HG02884 (cell line): ENCODE measurements around the gene DENND1B.
A peak's percentile ranks its signal among the peaks of the same experiment; 100 is the strongest.

Experiments used
- ATAC-seq: cut with Tn5 transposase; IDR thresholded peaks from one replicate; pipeline ENCODE4 v1.9.1; 2021; ENCODE audit warnings: mild to moderate bottlenecking, moderate library complexity; ENCODE audit not compliant: unreplicated experiment

Gene DENND1B, protein sequence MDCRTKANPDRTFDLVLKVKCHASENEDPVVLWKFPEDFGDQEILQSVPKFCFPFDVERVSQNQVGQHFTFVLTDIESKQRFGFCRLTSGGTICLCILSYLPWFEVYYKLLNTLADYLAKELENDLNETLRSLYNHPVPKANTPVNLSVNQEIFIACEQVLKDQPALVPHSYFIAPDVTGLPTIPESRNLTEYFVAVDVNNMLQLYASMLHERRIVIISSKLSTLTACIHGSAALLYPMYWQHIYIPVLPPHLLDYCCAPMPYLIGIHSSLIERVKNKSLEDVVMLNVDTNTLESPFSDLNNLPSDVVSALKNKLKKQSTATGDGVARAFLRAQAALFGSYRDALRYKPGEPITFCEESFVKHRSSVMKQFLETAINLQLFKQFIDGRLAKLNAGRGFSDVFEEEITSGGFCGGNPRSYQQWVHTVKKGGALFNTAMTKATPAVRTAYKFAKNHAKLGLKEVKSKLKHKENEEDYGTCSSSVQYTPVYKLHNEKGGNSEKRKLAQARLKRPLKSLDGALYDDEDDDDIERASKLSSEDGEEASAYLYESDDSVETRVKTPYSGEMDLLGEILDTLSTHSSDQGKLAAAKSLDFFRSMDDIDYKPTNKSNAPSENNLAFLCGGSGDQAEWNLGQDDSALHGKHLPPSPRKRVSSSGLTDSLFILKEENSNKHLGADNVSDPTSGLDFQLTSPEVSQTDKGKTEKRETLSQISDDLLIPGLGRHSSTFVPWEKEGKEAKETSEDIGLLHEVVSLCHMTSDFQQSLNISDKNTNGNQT

DNA sequence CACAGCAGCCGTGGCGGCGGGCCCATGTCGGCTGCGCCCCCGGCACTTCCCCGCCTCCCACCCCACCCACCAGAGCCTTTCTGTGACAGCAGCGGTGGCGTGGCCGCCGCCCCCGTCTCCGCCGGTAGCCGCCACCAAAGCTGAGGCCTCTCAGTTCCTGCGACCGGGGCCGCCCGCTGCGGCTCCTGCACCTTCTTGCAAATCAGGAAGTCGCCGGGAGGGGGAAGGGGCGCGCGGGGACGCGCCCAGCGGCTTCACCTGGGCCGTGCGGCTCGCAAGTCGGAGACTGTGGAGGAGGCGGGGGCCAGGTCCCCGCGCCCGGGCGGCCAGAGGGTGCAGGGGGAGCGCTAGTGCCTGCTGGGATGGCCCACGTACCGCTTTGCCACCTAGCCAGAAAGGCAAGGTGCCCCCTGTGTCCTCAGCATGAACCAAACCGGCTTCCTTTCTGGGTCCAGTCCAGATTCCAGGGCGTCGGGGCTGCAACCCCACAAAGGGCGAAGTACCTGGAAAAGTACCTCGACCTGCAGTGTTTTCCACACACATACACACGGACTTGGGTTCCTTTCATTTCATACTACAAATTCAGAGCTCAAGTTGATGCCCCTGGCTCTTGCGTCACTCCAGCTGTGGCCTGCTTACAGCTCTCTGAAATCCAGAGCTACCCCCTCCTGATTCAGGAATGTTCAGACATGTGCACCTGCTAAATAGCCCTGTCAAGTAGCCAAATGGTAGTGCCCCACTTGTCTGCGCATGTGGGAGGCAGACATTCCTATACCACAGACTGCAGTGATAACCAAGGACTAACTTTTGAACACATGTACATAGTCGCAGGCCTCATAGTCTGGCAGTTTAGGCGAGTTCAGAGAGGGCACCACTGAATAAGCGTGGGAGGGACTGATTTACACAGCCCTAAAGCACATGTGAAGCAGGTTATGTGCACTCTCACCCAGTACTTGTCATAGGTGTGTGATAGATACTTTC lies at the start of gene DENND1B:
TSS of gene DENND1B (minus strand) at position 199 of the 981 bp plus-strand sequence. CDS start 325 bp downstream, outside the sequence.
- peak; percentile 53 for ATAC-seq

DNA sequence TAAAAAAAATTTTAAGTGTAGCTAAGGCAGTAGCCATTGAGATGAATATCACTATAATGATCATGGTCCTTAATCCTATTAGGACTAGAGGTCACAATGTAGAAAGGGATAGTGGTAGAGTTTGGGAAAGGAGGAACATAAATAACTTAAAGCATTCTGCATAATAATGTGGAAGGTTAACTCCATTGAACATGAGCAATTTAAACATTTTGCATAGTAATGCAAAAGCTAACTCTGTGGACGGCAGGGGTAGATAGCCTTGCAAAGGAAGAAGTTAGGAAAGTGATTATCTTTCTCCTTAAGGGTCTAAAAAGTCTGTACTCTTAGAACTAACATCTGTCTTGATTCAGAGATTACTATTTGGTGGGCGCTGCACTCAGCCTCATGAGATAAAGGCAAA lies 39.0 kb upstream of the DENND1B start:
- ATAC-seq: no peak

DNA sequence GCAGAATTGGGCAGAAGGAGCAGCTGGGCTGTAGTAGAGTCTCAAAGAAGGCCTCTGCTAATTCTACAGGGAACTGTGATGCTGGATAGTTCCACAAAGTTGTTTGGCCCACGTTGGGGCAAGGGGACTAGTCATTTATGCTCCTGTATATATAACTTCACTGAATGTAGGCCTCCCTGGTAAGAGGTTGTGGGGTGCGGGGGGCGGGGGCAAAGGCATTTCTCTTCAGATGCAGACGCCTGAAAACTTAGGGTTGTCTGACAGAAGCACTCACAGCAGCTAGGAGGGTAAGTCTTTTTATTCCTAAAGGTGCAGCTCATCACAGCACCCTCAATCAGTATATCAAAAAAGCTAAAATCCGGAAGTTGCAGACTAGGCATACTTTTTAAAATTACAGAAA lies 38.5 kb upstream of the DENND1B start:
- no peak for ATAC-seq

DNA sequence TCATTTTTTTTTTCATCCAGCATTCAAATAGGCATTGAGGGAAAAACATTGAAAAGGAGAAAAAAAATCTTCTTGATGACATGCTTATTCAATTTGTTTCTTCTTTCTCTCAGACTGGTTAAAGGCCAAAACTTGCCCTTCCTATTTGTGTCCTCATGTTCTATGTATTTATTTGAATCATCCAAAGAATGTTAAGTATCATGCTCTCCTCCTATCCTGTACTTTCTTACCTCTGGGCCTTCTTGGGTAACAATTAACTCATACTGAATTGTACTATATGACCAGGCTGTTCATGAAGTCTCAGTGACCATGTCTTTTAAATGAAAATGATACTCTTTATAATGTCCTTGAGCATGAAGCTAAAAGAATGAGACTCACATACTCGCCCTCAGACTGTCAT lies 36.5 kb upstream of the DENND1B start:
- ATAC-seq: no peak

DNA sequence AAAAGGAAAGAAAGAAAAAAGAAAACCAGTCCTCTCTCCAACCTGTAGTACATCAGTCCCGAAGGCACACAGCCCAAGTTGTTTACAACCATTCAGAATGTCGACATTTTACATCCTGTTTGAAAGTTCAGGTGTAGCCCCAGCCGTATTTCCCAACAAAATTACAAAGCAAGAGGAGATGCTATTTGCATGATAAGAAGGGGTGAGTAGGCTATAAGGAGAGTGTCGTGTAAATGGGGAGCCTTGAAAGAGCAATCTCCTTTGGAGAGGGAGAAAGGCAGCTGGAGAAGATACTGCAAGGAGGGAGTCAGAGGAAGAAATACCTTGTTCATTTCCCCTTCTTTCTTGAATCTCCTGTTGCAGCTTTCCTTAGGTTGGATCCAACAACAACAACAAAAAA lies 35.5 kb upstream of the DENND1B start:
- ATAC-seq: no peak

DNA sequence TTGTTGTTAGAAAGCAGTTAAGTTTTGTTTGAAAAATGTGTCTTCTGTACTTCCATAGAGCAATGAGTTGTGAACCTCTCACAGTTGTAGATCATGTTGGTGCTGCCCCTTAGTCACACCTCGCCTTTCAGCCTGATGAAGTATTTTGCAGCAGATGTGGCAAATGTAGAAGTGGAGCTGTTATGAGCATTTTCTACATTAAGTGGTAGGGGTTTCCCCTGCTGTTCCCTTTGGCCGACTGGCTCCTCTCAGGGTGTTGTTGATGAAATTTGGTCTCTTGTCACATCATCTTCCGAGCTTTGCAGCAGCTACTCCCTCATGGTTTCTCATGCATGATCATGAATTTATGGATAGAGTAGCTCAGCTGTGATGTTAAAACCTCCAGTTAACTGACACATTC lies 33.6 kb upstream of the DENND1B start:
- ATAC-seq: no peak

DNA sequence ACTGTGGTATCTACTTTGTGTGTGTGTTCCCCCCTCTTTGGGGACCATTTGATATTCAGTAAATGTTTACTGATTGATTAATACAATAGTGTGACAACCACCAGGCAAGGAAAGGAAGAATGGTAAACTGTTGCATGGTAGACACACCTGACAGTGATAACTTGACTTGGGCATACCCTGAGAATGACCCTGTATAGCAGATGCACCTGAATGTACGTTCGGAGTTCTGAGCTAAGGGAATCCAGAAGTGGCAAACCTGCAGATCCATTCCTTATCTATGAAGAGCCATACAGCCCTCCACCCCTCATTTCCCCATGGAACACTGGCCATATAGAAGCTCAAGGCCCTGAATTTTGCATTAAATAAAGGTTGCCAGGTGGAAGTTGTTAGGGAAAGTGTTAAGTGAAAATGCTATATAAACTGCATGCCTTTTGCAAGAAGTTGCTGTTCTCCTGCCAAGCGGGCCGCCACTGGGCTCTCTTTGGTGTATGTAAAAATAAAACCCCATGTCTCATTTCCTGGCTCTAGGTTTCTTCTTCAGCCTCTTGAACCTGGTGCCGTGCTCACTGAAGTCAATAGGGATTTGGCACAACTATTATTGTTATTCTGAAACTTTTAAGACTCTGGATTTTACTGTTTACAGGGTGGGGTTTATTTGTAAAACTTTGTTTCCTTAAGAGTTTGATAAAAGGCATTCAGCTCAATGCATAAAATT lies 32.6 kb upstream of the DENND1B start:
- no peak for ATAC-seq

DNA sequence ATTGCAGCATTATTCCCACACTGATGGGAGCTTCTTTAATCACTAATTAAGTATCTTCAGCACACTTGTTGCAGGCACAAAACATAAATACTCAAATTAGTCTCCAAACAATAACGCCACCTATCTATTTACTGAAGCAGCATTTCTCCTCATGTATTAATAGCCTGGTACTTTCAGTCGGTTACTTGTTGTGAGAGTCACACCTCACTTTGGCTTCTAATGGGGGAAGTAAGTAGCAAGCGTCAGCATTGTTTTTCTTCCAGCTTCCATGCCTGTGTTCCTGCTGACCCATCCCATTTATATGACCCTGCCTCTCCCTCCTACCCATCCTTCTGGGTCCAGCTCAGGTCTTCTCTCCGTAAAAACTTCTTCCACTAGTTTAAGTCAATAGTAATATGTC lies 31.9 kb upstream of the DENND1B start:
- ATAC-seq: no peak

DNA sequence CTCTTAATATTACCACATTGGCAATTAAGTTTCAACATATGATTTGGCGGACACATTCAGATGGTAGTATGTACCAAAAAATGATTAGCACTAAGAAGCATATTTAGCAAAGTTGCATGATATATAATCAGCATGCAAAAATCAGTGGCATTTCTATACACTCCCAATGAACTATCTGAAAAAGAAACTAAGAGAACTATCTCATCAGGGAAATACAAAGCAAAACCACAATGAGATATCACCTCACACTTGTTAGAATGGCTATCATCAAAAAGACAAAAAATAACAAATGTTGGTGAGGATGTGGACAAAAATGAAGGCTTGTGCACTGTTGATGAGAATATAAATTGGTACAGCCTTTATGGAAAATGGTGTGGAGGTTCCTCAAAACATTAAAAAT lies 31.4 kb upstream of the DENND1B start:
- no peak for ATAC-seq

DNA sequence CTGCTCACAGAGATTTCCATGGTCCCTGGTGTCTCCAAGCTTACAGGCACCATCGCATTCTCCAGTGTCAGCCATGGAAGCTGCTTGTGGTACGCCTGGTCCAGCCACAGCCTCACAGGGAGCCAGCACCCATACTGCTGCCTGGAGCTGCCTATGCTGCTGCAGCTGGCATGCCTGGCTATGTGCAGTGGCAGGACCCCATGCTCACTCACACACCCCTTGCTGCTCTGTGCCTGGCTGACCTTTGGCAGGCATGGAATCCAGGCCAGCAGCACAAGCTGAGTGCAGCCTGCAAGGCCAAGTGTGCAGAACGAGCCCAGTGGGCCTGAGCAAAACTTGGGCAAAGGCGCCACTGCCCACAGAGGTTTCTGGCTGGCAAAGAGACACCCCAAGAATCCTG lies 26.4 kb upstream of the DENND1B start:
- ATAC-seq: no peak

DNA sequence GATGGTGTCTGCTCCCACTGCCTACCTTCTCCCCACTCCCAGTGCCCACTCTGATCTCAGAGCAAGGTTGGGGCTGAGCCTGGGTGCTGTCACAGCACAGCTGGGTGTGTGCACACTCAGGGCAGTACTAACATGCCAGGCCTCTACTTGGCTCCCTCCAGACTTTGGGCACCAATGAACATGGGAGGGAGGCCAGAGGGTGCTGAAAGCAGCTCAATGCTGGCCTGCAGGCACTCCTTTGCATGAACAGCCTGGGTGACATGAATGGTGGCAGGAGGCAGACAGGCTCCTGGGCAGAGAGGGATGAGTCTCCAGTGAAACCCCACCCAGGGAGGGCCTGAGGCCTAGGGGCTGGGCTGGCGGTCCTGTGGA lies 25.8 kb upstream of the DENND1B start:
- ATAC-seq: no peak

DNA sequence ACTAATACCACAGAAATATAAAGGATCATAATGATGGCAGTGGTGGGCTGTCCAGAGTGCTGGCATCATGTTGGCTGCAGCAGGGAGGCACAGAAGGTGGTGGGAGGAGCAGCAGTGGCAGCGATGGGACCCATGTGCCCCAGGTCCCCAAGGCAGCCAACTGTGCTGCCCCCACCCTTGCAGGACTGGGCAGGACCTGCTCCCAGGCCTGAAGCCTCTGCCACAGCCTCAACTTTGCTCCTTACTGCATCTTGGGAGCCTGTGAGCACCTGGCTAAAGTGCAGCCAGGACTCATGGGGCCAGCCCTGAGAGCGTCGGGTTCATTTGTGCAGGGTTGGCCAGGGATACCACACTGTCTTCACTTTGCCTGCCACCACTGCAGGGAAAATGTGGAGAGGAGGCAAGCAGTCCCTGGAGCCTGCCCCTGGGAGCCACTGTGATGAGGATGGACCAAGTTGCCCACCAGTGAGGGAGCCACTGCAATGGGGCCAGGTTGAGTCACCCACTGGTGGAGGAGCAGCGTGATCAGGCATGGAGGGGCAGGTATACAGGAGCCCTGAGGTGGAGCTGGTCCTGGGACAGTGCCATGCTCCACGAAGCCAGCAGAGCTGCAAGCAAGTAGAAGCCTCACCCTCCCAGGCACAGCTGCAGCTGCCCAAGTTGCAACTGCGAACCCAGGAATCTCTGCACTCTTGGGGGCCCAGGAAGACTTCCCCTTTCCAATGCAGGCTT lies 25.3 kb upstream of the DENND1B start:
- ATAC-seq: no peak

DNA sequence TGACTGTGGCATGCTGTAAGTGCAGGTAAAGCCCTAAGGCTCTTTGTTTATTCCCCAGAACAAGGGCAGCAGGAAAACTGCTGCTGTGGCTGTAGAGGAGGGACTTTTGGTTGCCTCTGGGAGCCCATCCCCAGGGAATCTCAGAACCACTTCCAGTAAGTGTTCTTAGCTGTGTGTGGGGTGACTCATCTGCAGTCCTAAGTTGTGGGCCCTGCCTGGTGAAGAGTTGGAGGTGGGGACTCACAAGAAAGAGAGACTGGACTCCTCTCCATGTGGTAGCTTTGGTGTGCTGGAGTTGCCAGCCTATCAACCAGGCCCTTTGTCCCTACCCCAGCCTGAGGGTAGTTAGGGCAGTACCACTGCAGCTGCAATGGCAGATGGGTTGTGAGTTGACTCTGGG lies 24.0 kb upstream of the DENND1B start:
- ATAC-seq: no peak

DNA sequence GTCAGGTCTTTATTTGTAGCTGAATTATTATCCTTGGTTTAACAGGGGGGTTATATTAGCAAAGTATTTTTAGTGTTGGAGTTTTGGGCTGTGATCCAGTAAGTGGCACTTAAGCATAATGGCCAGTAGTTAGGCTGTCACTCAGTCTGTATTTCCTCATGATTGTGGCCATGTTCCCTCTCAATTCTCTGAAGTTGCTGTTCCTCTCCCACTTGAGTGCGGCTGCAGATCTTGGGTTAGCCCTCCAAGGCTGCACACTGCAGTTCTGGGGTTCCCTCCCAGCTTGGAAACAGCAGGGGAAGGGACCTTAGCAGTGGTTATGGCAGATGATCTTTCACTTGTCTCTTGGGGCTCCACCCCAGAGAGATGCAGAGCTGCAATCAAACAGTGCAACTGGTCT lies 23.2 kb upstream of the DENND1B start:
- ATAC-seq: no peak

DNA sequence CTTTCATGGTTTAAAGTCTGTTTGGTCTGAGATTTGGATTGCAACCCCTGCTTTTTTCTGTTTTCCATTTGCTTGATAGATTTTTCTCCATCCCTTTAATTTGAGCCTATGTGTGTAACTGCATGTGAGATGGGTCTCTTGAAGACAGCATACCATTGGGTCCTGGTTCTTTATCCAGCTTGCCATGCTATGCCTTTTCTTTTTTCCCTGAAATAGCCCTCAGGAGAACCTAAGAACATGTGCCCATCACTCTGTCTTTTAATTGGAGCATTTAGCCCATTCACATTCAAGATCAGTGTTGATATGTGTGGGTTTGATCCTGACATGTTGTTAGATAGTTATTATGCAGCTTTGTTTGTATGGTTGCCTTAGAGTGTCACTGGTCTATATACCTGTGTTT lies 21.7 kb upstream of the DENND1B start:
- no peak for ATAC-seq

DNA sequence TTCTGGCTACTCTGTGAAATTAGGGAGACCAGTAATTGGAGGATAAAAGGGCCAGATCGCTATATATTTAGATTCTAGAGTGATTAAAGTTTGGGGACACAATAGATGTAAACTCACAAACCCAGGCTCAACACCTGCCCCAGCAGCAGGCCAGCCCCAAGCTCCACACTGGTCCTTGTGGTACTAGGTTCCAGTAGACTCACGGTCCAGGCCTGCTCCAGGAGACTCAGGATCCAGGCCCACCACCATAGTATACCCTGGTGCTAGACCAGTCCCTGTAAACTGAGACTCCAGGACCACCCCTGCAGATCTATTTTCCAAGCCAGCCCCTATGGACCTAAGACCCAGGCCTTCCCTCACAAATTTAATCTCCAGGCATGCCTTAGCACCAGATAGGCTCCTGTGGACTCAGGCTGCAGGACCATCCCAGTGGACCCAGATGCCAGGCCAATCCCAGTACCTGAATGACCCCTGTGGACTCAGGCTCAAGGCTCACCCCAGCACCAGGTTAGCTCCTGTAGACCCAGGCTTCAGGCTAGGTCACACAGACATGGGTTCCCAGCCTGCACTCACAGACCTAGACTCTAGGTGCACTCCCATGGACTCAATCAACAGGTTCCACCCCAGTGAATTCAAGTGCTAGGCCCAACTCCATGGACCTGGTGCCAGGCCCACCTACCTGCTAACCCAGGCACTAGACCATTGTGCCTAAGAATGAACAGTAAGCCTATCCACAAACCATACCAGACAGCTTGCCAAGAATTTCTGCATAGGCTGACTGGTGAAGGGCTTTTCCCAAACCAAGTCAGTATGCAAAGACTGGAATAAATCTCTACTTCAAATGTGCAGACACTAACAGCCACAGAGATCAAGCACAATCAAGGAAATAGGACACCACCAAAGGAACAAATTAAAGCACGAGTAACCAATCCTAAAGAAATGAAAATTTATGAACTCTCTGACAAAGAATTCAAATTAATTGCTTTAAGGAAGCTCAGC lies 13.8 kb upstream of the DENND1B start:
- ATAC-seq: no peak

DNA sequence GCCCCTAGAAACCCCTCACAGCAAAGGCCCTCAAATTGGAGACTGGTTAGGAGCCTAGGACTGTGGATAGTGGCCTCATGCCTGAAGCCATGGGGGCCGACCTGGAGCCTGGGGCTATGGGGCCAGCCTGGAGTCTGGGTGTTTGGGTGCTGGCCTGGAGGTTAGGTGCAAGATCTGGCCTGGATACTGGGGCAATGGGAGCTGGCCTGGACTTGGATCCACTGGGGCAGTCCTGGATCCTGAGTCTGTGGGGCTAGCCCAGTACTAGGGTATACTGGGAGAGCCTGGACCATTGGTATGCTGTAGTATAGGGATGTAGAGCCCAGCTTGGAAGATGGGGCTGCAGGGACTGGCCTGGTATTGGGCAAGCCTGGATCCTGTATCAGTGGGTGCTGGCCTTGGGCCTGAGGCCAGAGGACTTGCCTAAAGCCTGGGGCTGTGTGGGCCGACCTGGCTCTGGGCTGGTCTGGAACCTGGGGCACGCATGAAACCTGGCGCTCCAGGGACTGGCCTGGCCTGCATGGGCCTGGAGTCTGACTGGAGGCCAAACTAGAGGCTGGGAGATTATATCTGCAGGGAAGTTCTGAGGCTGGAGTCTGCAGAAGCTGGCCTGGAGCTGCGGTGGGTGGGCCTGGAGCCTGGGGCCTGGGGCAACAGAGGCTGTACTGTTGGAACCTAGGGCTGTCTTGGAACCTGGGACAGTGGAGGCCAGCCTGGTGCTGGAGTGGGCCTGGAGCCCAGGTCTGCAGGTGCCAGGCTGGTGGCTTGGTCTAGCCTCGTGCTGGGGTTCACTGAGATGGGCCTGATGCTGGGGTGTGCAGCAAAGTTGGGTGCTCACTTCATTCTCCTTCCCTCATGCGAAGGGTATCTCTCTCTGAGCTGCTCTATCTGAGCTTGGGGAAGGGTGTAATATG lies 12.6 kb upstream of the DENND1B start:
- ATAC-seq: no peak

DNA sequence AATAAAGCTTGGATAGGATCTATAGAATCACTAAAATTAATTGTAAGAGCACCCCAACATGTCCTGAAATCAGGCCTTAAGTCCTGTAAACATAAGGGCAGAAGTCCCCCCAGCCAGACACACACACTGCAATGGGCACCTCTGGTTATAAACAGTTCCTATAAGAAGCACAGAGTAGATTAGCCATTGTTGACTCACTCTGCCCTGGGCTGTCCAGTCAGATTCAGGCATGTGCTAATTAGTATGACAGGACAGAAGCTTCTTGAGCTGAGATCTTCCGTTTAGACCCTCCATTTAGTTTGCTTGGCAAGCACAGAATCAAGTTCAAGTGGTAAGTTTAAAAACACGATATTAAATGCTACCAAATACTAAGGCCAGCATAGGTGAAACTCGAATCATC lies 11.8 kb upstream of the DENND1B start:
- no peak for ATAC-seq
